Measurements from ENCODE around the gene VSTM5. TPM values are rescaled to one million over a fixed set of nuclear protein-coding genes. Genes with fewer than 3 reads are reported as not detected.

The VSTM5 gene
- polyA plus RNA-seq, 1 donor (not counting 4 experiments of a cell fraction or from before 2014, with no cell fraction given): 0.13 TPM

DNA sequence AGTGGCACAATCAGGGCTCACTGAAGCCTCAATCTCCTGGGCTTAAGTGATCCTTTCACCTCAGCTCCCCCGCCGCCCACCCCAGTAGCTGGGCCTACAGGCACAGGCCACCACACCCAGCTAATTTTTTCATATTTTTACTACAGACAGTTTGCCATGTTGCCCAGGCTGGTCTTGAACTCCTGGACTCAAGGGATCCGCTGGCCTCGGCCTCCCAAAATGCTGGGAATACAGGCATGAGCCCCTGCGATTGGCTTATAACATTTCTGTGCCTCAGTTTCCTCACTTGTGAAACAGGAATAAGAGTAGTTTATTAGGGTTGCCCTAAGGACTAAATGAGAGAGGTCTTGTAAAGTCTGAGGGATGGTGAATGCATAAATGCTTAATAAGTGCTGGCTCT is 1.2 kb downstream of the VSTM5 start:
- Histone ChIP-seq H3K4me2 (ENCODE audit: control insufficient read depth, extremely low read depth, insufficient read depth, low read depth, low read length) (no peak overlapping the region), H3K27ac (ENCODE audit: control insufficient read depth, insufficient read depth, low read length) (no peak overlapping the region), H3K79me2 (ENCODE audit: control insufficient read depth, insufficient read depth, low read length) (no peaks in the 10 kb centered on the region), H3K9me1 (ENCODE audit: control insufficient read depth, extremely low read depth, insufficient read depth, low read length) (no peaks in the 10 kb centered on the region), H3K4me3 (ENCODE audit: control insufficient read depth in 2 of 3, extremely low read depth in 1 of 3, insufficient read depth in 2 of 3, low read depth in 1 of 3, low read length in 3 of 3) (no peak overlapping the region), H3K9ac (ENCODE audit: control insufficient read depth, extremely low read depth, insufficient read depth, low read length) (no peak overlapping the region), H2AFZ (ENCODE audit: control insufficient read depth, low read length) (no peak overlapping the region), H3K9me3 (ENCODE audit: control insufficient read depth, low read depth, low read length) (no peaks in the 10 kb centered on the region), H3K27me3 (ENCODE audit: control insufficient read depth, extremely low read depth, insufficient read depth, low read length) (no peaks in the 10 kb centered on the region), H3K36me3 (ENCODE audit: control insufficient read depth in 2 of 2, extremely low read depth in 1 of 2, insufficient read depth in 2 of 2, low read length in 2 of 2) (no peaks in the 10 kb centered on the region), H3K4me1 (ENCODE audit: control insufficient read depth, extremely low read depth, insufficient read depth, low read length) (peaks cover 20% of the 10 kb centered on the region), H4K20me1 (ENCODE audit: control insufficient read depth, extremely low read depth, insufficient read depth, low read length) (no peaks in the 10 kb centered on the region)
- TF ChIP-seq, protein P1, sequence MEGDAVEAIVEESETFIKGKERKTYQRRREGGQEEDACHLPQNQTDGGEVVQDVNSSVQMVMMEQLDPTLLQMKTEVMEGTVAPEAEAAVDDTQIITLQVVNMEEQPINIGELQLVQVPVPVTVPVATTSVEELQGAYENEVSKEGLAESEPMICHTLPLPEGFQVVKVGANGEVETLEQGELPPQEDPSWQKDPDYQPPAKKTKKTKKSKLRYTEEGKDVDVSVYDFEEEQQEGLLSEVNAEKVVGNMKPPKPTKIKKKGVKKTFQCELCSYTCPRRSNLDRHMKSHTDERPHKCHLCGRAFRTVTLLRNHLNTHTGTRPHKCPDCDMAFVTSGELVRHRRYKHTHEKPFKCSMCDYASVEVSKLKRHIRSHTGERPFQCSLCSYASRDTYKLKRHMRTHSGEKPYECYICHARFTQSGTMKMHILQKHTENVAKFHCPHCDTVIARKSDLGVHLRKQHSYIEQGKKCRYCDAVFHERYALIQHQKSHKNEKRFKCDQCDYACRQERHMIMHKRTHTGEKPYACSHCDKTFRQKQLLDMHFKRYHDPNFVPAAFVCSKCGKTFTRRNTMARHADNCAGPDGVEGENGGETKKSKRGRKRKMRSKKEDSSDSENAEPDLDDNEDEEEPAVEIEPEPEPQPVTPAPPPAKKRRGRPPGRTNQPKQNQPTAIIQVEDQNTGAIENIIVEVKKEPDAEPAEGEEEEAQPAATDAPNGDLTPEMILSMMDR (optimal IDR thresholded peaks at IDR 0.05 in 1 of 3, IDR thresholded peaks at IDR 0.05 in 1 of 3, conservative IDR thresholded peaks at IDR 0.05 in 1 of 3; ENCODE audit: extremely low read depth in 1 of 3, insufficient read depth in 2 of 3, low read length in 3 of 3): no peak
- no peak for TF ChIP-seq EZH2 (IDR thresholded peaks at IDR 0.05; ENCODE audit: low read length)
- DNase-seq (ENCODE audit: low read depth, low spot score) (no peak), FAIRE-seq (no peak)
- dilution Hi-C loops (cut with MboI; ENCODE audit: extremely low pct_ligation_motif_present, low sequenced_read_pairs): no loop called here

DNA sequence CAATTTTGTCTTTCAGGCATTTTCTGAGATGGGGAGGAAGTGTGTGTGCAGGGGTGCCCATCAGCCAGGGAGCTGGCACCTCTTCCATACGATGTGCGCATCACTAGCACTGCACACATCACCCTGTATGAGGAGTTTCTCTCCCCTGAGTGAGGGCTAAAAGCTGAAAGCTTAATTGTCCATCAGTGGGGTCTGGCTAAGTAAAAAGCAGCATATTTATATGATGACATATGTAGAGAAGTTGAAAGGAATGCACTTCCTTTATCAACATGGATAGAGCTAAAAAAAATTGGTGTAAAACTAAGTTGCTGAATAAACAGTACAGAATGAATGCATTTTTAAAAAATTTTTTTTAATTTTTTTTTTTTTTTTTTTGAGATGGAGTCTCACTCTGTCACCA is 4.0 kb downstream of the VSTM5 start:
- Histone ChIP-seq H3K9me1 (ENCODE audit: control insufficient read depth, extremely low read depth, insufficient read depth, low read length) (no peaks in the 10 kb centered on the region), H3K9ac (ENCODE audit: control insufficient read depth, extremely low read depth, insufficient read depth, low read length) (no peak overlapping the region), H3K4me1 (ENCODE audit: control insufficient read depth, extremely low read depth, insufficient read depth, low read length) (peaks cover 26% of the 10 kb centered on the region), H3K36me3 (ENCODE audit: control insufficient read depth in 2 of 2, extremely low read depth in 1 of 2, insufficient read depth in 2 of 2, low read length in 2 of 2) (no peaks in the 10 kb centered on the region), H3K4me3 (ENCODE audit: control insufficient read depth in 2 of 3, extremely low read depth in 1 of 3, insufficient read depth in 2 of 3, low read depth in 1 of 3, low read length in 3 of 3) (no peak overlapping the region), H3K27me3 (ENCODE audit: control insufficient read depth, extremely low read depth, insufficient read depth, low read length) (no peaks in the 10 kb centered on the region), H3K79me2 (ENCODE audit: control insufficient read depth, insufficient read depth, low read length) (no peaks in the 10 kb centered on the region), H4K20me1 (ENCODE audit: control insufficient read depth, extremely low read depth, insufficient read depth, low read length) (no peaks in the 10 kb centered on the region), H3K27ac (ENCODE audit: control insufficient read depth, insufficient read depth, low read length) (no peak overlapping the region), H2AFZ (ENCODE audit: control insufficient read depth, low read length) (no peak overlapping the region), H3K4me2 (ENCODE audit: control insufficient read depth, extremely low read depth, insufficient read depth, low read depth, low read length) (no peak overlapping the region), H3K9me3 (ENCODE audit: control insufficient read depth, low read depth, low read length) (no peaks in the 10 kb centered on the region)
- dilution Hi-C loops (cut with MboI; ENCODE audit: extremely low pct_ligation_motif_present, low sequenced_read_pairs): no loop called here
- DNase-seq (ENCODE audit: low read depth, low spot score): no peak
- FAIRE-seq: no peak
- TF ChIP-seq, protein P1 (optimal IDR thresholded peaks at IDR 0.05 in 1 of 3, IDR thresholded peaks at IDR 0.05 in 1 of 3, conservative IDR thresholded peaks at IDR 0.05 in 1 of 3; ENCODE audit: extremely low read depth in 1 of 3, insufficient read depth in 2 of 3, low read length in 3 of 3): no peak
- TF ChIP-seq EZH2 (IDR thresholded peaks at IDR 0.05; ENCODE audit: low read length): no peak
